ENCODE results near the gene TMED10. TPM values are rescaled to one million over a fixed set of nuclear protein-coding genes. Genes with fewer than 3 reads are reported as not detected.

Gene TMED10
- total RNA-seq, 1 experiment from 2014 or later = 253 TPM

- Histone ChIP-seq H3K4me1 (ENCODE audit: insufficient read depth, low read length) (no peaks in the 10 kb centered on the region), H3K27me3 (ENCODE audit: low read length) (no peaks in the 10 kb centered on the region), H3K4me3 (ENCODE audit: low read length) (no peak overlapping the region), H3K9me2 (replicated peaks; ENCODE audit: low read length) (no peaks in the 10 kb centered on the region), H2AFZ (ENCODE audit: low read length) (no peak overlapping the region), H3K79me2 (ENCODE audit: low read length) (no peaks in the 10 kb centered on the region), H3K27ac (ENCODE audit: low read length) (no peak overlapping the region), H3K4me2 (ENCODE audit: low read length) (no peak overlapping the region), H3K36me3 (ENCODE audit: low read depth, low read length) (peaks cover 21% of the 10 kb centered on the region; the same call in 1 of the 2 replicates), H3K9ac (ENCODE audit: low read length) (no peak overlapping the region), H4K20me1 (ENCODE audit: low read length) (no peaks in the 10 kb centered on the region), H3K9me3 (ENCODE audit: low read length) (no peaks in the 10 kb centered on the region), H3F3A (ENCODE audit: low read length, unreplicated experiment) (no peaks in the 10 kb centered on the region)
- DNase-seq (no peak), ATAC-seq (no peak)
- TF ChIP-seq EZH2phosphoT487 (IDR thresholded peaks at IDR 0.05; ENCODE audit: borderline replicate concordance, low read length) (no peak), EZH2 (IDR thresholded peaks at IDR 0.05; ENCODE audit: low read length, unreplicated experiment) (no peak)
- TF ChIP-seq, protein P1, sequence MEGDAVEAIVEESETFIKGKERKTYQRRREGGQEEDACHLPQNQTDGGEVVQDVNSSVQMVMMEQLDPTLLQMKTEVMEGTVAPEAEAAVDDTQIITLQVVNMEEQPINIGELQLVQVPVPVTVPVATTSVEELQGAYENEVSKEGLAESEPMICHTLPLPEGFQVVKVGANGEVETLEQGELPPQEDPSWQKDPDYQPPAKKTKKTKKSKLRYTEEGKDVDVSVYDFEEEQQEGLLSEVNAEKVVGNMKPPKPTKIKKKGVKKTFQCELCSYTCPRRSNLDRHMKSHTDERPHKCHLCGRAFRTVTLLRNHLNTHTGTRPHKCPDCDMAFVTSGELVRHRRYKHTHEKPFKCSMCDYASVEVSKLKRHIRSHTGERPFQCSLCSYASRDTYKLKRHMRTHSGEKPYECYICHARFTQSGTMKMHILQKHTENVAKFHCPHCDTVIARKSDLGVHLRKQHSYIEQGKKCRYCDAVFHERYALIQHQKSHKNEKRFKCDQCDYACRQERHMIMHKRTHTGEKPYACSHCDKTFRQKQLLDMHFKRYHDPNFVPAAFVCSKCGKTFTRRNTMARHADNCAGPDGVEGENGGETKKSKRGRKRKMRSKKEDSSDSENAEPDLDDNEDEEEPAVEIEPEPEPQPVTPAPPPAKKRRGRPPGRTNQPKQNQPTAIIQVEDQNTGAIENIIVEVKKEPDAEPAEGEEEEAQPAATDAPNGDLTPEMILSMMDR (conservative IDR thresholded peaks at IDR 0.05; ENCODE audit: low read depth, low read length) = no peak
- POLR2A ChIA-PET (ENCODE audit: unreplicated experiment) = no interaction called here
- CTCF ChIA-PET = no interaction called here
- no TSS peak for BruUV-seq (replicated peaks)
- intact Hi-C loops (cut with micrococcal nuclease) = no loop called here
Measured at GRCh38 chr14:75091251-75091650, 85.2 kb downstream of the TMED10 start.

- H3K4me1 ChIP-seq (ENCODE audit: insufficient read depth, low read length) = no peaks in the 10 kb centered on the region
- no peak overlapping the region for H3K27ac ChIP-seq (ENCODE audit: low read length)
- no peak for TF ChIP-seq EZH2 (IDR thresholded peaks at IDR 0.05; ENCODE audit: low read length, unreplicated experiment)
- no peak for TF ChIP-seq EZH2phosphoT487 (IDR thresholded peaks at IDR 0.05; ENCODE audit: borderline replicate concordance, low read length)
- TF ChIP-seq, protein P1 (conservative IDR thresholded peaks at IDR 0.05; ENCODE audit: low read depth, low read length) = no peak
- no peak for ATAC-seq
- intact Hi-C loops (cut with micrococcal nuclease) = no loop called here
- no peaks in the 10 kb centered on the region for H3K9me2 ChIP-seq (replicated peaks; ENCODE audit: low read length)
- H3K4me3 ChIP-seq (ENCODE audit: low read length) = no peak overlapping the region
- no peaks in the 10 kb centered on the region for H3K9me3 ChIP-seq (ENCODE audit: low read length)
- ChIA-PET CTCF (interaction anchor here (0.6 to 0.7 kb wide), 2 partner anchors 8 to 179 kb away, joined by 4 to 5 read pairs; no protein-coding TSS in a partner anchor), POLR2A (ENCODE audit: unreplicated experiment) (no interaction called here)
- H3F3A ChIP-seq (ENCODE audit: low read length, unreplicated experiment) = no peaks in the 10 kb centered on the region
- no peak overlapping the region for H3K4me2 ChIP-seq (ENCODE audit: low read length)
- H2AFZ ChIP-seq (ENCODE audit: low read length) = no peak overlapping the region
- no peaks in the 10 kb centered on the region for H3K79me2 ChIP-seq (ENCODE audit: low read length)
- H3K9ac ChIP-seq (ENCODE audit: low read length) = no peak overlapping the region
- H3K36me3 ChIP-seq (ENCODE audit: low read depth, low read length) = peaks cover 24% of the 10 kb centered on the region; the same call in 1 of the 2 replicates
- DNase-seq = no peak
- H3K27me3 ChIP-seq (ENCODE audit: low read length) = no peaks in the 10 kb centered on the region
- no TSS peak for BruUV-seq (replicated peaks)
- no peaks in the 10 kb centered on the region for H4K20me1 ChIP-seq (ENCODE audit: low read length)
Measured at GRCh38 chr14:75090353-75090752, 86.1 kb downstream of the TMED10 start.

DNA sequence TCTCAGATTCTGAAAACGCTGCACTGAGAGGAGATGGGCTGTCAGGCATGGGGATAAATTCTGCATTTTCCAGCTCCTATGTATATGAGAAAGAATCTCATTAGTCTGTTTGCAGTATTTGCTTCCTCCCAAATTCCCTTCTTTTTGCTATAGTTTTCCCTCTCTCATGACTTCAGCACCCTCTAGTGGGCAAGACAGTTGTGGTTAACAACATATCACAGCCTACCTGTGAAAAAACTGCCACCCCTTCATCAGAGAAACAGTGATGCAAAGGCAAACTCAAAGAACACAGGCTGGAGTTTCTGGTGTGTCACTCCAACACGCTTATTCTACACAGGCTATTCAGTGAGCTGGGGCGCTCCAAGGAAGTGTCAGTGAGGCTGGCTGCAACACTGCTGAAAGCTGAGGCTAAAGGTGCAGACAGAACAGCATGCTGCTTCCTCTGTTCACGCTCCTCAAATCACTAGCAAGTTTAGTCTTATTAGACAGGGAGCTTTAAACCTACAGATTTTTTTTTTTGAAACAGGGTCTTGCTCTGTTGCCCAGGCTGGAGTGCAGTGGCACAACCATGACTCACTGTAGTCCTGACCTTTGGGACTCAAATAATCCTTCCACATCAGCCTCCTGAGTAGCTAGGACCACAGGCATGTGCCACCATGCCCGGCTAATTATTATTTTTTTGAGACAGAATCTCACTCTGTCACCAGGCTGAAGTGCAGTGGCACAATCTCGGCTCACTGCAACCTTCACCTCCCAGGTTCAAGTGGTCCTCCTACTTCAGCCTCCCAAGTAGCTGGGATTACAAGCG is 87.6 kb downstream of the TMED10 start:
- POLR2A ChIA-PET (ENCODE audit: unreplicated experiment) = interaction anchor here (0.6 kb wide), 1 partner anchor 470 kb away, joined by 3 read pairs; no protein-coding TSS in a partner anchor
- DNase-seq (peak; percentile 84), ATAC-seq (peak; percentile 78)
- Histone ChIP-seq H3K4me3 (ENCODE audit: low read length) (no peak overlapping the region), H3K27ac (ENCODE audit: low read length) (no peak overlapping the region), H3K36me3 (ENCODE audit: low read depth, low read length) (peaks cover 23% of the 10 kb centered on the region; the same call in 1 of the 2 replicates), H3K9ac (ENCODE audit: low read length) (no peak overlapping the region), H3K4me2 (ENCODE audit: low read length) (no peak overlapping the region), H2AFZ (ENCODE audit: low read length) (no peak overlapping the region), H3K9me3 (ENCODE audit: low read length) (no peaks in the 10 kb centered on the region), H3K27me3 (ENCODE audit: low read length) (no peaks in the 10 kb centered on the region), H3K79me2 (ENCODE audit: low read length) (no peaks in the 10 kb centered on the region), H3K9me2 (replicated peaks; ENCODE audit: low read length) (no peaks in the 10 kb centered on the region), H3K4me1 (ENCODE audit: insufficient read depth, low read length) (no peaks in the 10 kb centered on the region), H3F3A (ENCODE audit: low read length, unreplicated experiment) (no peaks in the 10 kb centered on the region), H4K20me1 (ENCODE audit: low read length) (no peaks in the 10 kb centered on the region)
- TF ChIP-seq EZH2 (IDR thresholded peaks at IDR 0.05; ENCODE audit: low read length, unreplicated experiment) = no peak
- TF ChIP-seq, protein P1 (conservative IDR thresholded peaks at IDR 0.05; ENCODE audit: low read depth, low read length) = peak; percentile 90
- intact Hi-C loops (cut with micrococcal nuclease) = loop anchor here (1.0 to 10.0 kb wide), 4 partner anchors 76 to 227 kb away; no protein-coding TSS in a partner anchor
- CTCF ChIA-PET = interaction anchor here (0.6 to 0.9 kb wide), 5 partner anchors 9 to 242 kb away, joined by 3 to 5 read pairs (median 4); partner anchors contain the start of gene RPS6KL1
- no TSS peak for BruUV-seq (replicated peaks)
